OCI-LY7 (cell line): Measurements from ENCODE around the gene GLRX3. TPM values are rescaled to one million over a fixed set of nuclear protein-coding genes. Genes with fewer than 3 reads are reported as not detected.

Experiments used
- BruUV-seq: library from RNA; stranded (reverse); fragments of 400-500 nt; replicated peaks from 2 replicates; lab custom pipeline; 2021; lab: Mats Ljungman, UMichigan
- CTCF ChIA-PET: fragments of 300-600 bp; sonication (Branson Sonifier 250); formaldehyde crosslinking; loops from one replicate; lab custom pipeline; 2022; ENCODE audit warnings: antibody characterized with exemption; ENCODE audit not compliant: unreplicated experiment; lab: Charles Lee
- POLR2A ChIA-PET: fragments of 300-600 bp; sonication (Branson Sonifier 250); formaldehyde crosslinking; loops from one replicate; lab custom pipeline; 2022; ENCODE audit warnings: antibody characterized with exemption; lab: Charles Lee
- DNase-seq: peaks from one replicate; pipeline ENCODE4 v3.0.0-alpha.2; 2015; ENCODE audit warnings: low spot score
- H2AFZ ChIP-seq: fragments of 200-600 bp; sonication (generic), shearing (Covaris generic); 2 replicates; pipeline ENCODE4 v1.6.1; 2014; ENCODE audit warnings: mild to moderate bottlenecking, antibody characterized with exemption, low read length, moderate library complexity
- H3K27ac ChIP-seq: fragments of 200-600 bp; sonication (generic); 2 replicates; pipeline ENCODE4 v1.5.1; 2014; ENCODE audit warnings: mixed run types, low read depth, mild to moderate bottlenecking, moderate library complexity, low read length, inconsistent platforms; ENCODE audit not compliant: poor library complexity, severe bottlenecking
- H3K36me3 ChIP-seq: fragments of 200-600 bp; sonication (generic); 2 replicates; pipeline ENCODE4 v1.6.1; 2014; ENCODE audit warnings: mild to moderate bottlenecking, antibody characterized with exemption, low read length, moderate library complexity, mixed read lengths; ENCODE audit not compliant: insufficient read depth
- H3K4me1 ChIP-seq: fragments of 200-600 bp; sonication (generic); 2 replicates; pipeline ENCODE4 v1.5.1; 2014; ENCODE audit warnings: mild to moderate bottlenecking, low read length; ENCODE audit not compliant: insufficient read depth, poor library complexity, severe bottlenecking
- H3K4me2 ChIP-seq: fragments of 200-600 bp; sonication (generic); 2 replicates; pipeline ENCODE4 v1.6.1; 2014; ENCODE audit warnings: mild to moderate bottlenecking, low read length
- H3K4me3 ChIP-seq: fragments of 200-600 bp; sonication (generic); 2 replicates; pipeline ENCODE4 v1.5.1; 2014; ENCODE audit warnings: mild to moderate bottlenecking, low read depth, low read length; ENCODE audit not compliant: poor library complexity, severe bottlenecking
- H3K79me2 ChIP-seq: fragments of 200-600 bp; sonication (generic); 2 replicates; pipeline ENCODE4 v1.6.1; 2016; ENCODE audit warnings: low read depth, mild to moderate bottlenecking, low read length, moderate library complexity, mixed read lengths; ENCODE audit not compliant: insufficient read depth
- H3K9me2 ChIP-seq: fragments of 200-600 bp; sonication (generic); 2 replicates; pipeline ENCODE4 v1.6.1; 2016; ENCODE audit warnings: mild to moderate bottlenecking, low read length, mixed read lengths; ENCODE audit not compliant: insufficient read depth
- H3K9me3 ChIP-seq: fragments of 200-600 bp; sonication (generic); 2 replicates; pipeline ENCODE4 v1.6.1; 2014; ENCODE audit warnings: mild to moderate bottlenecking, mixed run types, low read length, mixed read lengths
- H4K20me1 ChIP-seq: fragments of 200-600 bp; sonication (generic); 2 replicates; pipeline ENCODE4 v1.6.1; 2014; ENCODE audit warnings: mild to moderate bottlenecking, antibody characterized with exemption, low read length, moderate library complexity, mixed read lengths; ENCODE audit not compliant: insufficient read depth
- CTCF ChIP-seq: fragments of 200-600 bp; sonication (generic); conservative IDR thresholded peaks from 2 replicates; pipeline ENCODE4 v1.5.1; 2014; ENCODE audit warnings: mild to moderate bottlenecking, antibody characterized with exemption, low read length, moderate library complexity, mixed read lengths
- EZH2phosphoT487 ChIP-seq: fragments of 200-600 bp; sonication (generic); IDR thresholded peaks from 2 replicates; pipeline ENCODE4 v1.6.1; 2018; ENCODE audit warnings: low read depth, borderline replicate concordance, mild to moderate bottlenecking, mixed run types, antibody characterized with exemption, low read length, moderate library complexity, mixed read lengths
- intact Hi-C: fragments of 100-400 bp; cut with micrococcal nuclease; formaldehyde crosslinking; loops from one replicate; pipeline ENCODE4 v1.10.0; 2022; ENCODE audit not compliant: unreplicated experiment
- total RNA-seq, 2 experiments: library from RNA; depleted of rRNA in 1 of 2; stranded (reverse); fragments of >200 nt in 1 of 2; shearing (Covaris generic) in 1 of 2; gene quantifications; 2 replicates each; pipeline ENCODE4 v1.2.3, GENCODE V29; 2014 to 2022

GLRX3 gene
- total RNA-seq, 2 experiments from 2014 or later: 83.2 to 117 TPM

- Histone ChIP-seq H2AFZ (peak overlapping the region; percentile 58), H3K9me3 (no peaks in the 10 kb centered on the region), H3K4me2 (peak overlapping the region; percentile 98), H3K79me2 (peaks cover 28% of the 10 kb centered on the region), H3K27ac (peak overlapping the region; percentile 80), H3K9me2 (no peaks in the 10 kb centered on the region), H3K4me1 (peaks cover 36% of the 10 kb centered on the region), H3K36me3 (peaks cover 3% of the 10 kb centered on the region), H4K20me1 (peaks cover 10% of the 10 kb centered on the region; the same call in 1 of the 2 replicates), H3K4me3 (peak overlapping the region; percentile 95)
- CTCF ChIA-PET: interaction anchor here (0.7 to 1.4 kb wide), 2 partner anchors 21 to 32 kb away, joined by 3 read pairs; no protein-coding TSS in a partner anchor
- intact Hi-C loops: loop anchor here (1.0 kb wide), 1 partner anchor 32 kb away; no protein-coding TSS in a partner anchor
- no peak for TF ChIP-seq EZH2phosphoT487
- peak; percentile 86 for TF ChIP-seq CTCF
- POLR2A ChIA-PET: interaction anchor here (1.0 to 3.2 kb wide), 7 partner anchors 11 to 36 kb away, joined by 3 to 64 read pairs (median 4); partner anchors contain the start of gene GLRX3
- BruUV-seq: TSS peak; percentile 82
- peak; percentile 82 for DNase-seq
Observed at GRCh38 chr10:130109796-130110245, 26.4 kb upstream of the GLRX3 start.

DNA sequence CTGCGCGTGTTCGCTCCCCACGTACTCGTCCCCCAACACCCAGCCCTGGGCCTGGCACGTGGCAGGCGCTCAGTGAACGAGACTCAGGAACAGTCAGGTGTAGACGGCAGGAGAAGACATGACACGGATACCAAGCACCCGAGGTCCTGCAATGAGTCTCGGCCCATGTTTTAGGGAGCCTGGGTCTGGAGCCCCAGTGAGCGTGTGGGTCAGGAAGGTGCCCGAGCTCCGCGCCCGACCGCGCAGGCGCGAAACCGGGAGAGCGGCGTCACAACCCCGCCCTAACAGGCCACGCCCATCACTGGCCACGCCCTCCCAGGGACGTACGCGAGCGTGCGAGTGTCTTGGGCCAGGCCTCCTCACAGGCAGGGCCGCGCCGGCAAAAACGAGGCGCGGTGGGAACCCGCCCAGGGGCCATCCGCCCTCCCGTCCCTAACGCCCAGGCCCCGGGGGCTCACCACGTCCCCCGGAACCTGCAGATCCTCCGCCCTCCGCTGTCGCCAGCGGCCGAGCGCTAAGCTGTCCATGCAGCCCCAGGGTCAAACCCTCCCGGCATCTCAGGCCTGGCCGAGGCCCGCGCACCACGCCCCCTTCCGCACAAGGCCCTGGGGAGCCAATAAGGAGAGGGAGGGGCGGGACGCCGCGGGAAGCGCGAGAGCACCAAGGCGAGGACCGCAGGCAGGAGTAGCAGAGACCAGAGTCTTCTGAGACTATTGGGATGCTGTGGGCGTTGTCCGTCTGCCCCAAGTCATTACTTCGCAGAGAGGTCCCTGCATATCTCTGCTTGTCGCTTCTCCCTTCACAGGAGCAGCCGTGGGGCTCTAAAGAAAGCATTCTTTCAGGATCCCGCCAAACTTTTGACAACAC, 25.7 kb upstream of the GLRX3 start, which contains the start of gene C10orf143:
TSS of gene C10orf143 (minus strand) at position 585 of the 867 bp plus-strand sequence. CDS start at position 527, 58 bp downstream.
- DNase-seq: peak; percentile 96
- Histone ChIP-seq H2AFZ (peak within 1 kb of the TSS; percentile 58), H3K4me3 (peak within 1 kb of the TSS; percentile 95), H3K36me3 (peaks cover 3% of the 10 kb centered on the region), H3K27ac (peak within 1 kb of the TSS; percentile 80), H3K4me1 (peaks cover 36% of the 10 kb centered on the region), H3K9me2 (no peaks in the 10 kb centered on the region), H3K9me3 (no peaks in the 10 kb centered on the region), H3K79me2 (peaks cover 28% of the 10 kb centered on the region), H4K20me1 (peaks cover 10% of the 10 kb centered on the region; the same call in 1 of the 2 replicates), H3K4me2 (peak within 1 kb of the TSS; percentile 98)
- ChIA-PET CTCF (interaction anchor here (1.4 kb wide), 1 partner anchor 20 kb away, joined by 3 read pairs; no protein-coding TSS in a partner anchor), POLR2A (interaction anchor here (0.9 to 3.2 kb wide), 9 partner anchors 12 to 35 kb away, joined by 3 to 64 read pairs (median 4); partner anchors contain the start of gene GLRX3)
- TF ChIP-seq CTCF (no peak), EZH2phosphoT487 (no peak)
- no TSS peak for BruUV-seq
- intact Hi-C loops: loop anchor here (1.0 kb wide), 2 partner anchors 26 to 32 kb away; partner anchors contain the start of gene GLRX3
